HG03159 (cell line): ENCODE results near the gene IKZF2.

Experiments
- ATAC-seq: cut with Tn5 transposase; IDR thresholded peaks from one replicate; pipeline ENCODE4 v1.9.1; 2021; ENCODE audit warnings: mild to moderate bottlenecking, moderate library complexity; ENCODE audit not compliant: unreplicated experiment

The IKZF2 gene

DNA sequence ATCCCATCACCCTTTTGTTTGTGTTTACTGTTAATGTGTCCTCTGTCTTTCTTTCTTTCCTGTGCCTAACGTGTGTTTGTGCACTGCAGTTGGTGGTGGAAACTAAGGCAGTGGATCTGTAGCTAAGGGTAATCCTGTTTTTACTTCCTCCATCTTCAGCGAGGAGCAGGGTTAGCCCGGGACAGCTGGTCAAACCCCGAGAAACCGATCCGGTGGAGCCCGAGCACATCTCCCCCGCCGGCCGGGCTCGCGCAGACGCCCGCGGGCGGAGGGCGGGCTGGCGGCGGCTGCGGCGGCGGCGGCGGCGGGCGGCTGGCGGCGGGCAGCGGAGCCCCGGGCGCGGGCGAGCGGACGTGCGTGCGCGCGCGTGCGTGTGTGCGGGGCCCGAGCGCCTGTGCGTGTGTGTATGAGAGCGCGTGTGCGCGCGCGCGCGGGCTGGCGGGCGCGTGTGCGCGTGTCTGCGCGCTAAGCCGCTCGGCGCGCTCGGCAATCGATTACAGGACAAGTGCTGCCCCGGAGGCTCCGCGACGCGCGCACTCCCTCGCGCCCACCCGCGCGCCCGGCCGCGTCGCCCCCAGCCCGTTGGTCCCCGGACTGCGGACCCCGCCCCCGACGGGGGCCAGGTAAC is at the start of gene IKZF2:
Gene IKZF2 (minus strand): TSS at position 176 of the 628 bp plus-strand sequence. CDS start 2,983 bp downstream, outside the sequence.
- ATAC-seq, result peak; percentile 68

DNA sequence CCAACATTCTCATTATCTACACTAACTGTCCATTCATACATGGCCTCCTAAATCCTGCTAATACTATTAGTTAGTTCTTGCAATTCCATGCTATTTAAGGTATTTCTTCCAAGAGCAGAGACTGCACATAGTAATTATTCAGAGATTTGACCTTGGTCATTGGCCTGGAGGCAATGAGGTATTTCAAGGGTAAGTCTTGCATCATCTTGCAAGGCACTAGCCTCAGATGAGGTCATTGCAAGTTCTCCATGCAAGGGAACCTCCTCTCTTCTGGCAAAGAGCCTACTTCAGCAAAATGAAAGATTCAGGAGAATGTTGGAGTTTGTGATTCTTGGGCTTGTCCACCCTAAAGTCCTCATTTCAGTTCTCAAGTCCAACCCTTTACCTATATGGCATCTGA is 48.5 kb upstream of the IKZF2 start:
- ATAC-seq, result no peak

DNA sequence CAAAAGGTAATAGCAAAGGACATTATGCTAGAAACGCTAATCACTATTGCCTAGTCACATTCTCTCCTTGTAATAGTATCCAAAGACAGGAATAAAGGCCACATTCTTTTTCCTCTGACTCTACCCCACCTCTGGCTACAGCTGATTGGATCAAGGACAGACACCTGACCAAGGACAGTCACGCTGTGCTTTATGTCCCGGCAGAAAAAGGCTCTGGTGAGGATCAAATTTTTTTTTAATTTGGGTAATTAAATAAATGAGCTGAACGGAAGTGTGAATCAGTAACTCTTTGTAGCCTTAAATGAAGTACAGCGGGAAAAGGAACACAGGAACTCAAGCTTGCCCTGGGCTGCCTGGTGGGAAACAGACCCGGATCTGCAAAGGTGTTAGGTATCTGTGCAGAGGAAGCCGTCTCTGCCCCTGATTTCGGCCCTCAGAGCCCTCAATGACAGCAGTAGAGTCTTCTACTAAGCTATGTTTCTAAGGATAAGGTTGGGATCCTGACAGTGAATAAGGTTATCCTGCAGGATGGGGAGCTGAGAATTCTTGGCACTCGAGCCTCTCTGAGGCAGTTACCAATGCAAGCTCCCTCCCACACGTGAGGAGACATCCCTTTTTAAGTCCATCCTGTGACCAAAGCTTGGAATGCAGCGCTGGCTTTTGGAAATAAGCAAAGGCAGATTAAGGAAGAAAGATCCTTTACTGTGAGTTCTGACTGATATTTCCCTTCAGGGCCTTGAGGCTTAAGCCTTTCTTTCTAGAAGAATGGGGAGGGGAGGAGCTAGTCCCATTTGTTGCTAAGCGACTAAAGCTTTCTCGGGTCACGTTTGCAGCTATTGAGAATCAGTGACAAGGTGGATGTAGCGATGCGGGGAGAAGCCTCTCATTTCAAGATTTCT is 37.8 kb upstream of the IKZF2 start:
- ATAC-seq, result no peak

DNA sequence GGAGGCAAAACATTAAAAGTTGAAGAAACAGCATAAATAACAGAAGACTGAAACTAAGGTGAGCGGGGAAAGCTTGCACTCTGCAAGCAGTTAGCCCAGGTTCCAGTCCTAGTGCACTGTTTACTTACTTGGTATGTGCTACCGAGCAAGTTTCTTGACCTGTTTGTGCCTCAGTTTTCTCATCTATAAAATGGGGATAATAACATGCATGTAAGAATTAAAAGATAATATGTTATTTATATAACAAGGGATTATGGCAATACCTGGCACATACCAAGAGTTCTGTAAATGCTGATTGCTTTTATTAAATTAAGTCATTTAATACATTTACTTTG is 37.1 kb upstream of the IKZF2 start:
- ATAC-seq, result no peak

DNA sequence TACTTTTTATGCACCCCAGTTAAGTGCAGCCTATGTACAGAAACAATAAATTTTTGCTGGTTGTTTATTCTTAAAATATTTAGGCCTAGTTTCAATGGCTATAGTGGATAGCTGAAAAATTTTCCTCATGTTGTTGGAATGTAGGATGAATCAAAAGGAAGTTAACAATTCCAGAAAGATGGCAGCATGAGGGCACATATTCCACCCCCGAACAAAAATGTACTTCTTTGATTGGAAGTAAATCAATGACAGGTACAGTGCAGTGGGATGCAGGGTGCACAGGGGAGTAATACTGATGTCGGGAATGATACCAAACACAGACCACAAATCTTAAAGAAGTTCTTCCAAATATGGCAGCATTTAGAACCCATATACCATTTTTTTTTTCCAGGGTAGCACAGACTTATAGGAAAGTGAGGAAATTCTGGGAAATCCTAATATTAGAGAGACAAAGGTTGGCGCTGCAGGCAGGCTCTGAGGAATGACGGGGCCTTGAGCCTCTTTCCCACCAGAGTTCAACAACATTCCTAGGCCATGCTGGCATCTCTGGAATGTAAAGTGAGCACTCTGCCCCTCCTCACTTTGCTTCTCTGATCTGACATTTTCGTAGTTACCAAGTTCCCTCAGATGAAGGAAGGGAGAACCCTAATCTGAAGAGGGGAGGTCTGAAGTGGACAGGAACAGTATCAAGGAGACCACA is 36.6 kb upstream of the IKZF2 start:
- ATAC-seq, result no peak

DNA sequence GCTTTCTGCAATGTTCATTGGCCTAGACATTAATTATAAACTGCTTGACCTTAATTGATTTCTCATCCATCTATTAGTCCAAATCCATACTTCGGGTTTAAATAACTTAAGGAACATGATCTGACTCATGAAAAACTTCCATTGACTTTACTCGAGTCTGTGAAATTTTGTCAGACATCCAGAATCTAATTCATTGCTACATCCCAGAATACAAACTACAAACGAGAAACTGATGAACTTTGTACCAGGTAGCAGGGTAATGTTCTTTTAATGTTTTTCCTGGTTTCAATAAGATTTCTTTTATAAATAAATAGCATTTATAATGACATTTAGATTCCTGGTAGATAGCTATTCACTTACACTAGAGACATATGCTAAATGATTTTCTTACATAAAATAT is 36.0 kb upstream of the IKZF2 start:
- no peak for ATAC-seq

DNA sequence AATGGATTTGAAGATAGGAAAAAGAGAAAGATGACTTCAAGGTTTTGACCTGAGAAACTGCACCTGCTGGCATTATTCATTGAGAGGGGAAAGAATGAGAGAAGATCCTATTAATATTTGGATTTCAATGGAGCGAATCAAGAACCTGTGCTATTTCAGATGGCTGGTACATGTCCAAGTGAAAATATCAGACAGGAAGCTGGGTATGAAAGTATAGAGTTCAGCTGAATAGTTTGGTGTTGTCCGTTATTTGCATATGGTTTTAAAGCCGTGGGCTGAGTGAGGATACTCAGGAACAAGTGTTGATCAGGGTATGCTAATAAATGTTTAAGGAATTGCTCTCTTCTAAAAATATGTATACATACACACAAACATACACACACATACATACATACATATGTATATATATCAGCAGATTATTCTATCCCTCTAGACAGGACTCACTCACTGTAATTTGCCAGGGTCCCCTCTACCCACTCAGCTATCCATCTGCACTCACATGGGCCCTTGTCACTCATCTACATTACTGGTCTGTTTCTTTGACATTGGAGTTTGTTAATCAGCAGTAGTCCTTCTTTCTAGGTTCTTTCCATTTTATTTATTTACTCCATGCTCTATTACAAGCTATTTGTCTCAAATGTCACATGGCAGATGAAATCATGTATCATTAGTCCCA is 33.9 kb upstream of the IKZF2 start:
- ATAC-seq, result peak; percentile 97

DNA sequence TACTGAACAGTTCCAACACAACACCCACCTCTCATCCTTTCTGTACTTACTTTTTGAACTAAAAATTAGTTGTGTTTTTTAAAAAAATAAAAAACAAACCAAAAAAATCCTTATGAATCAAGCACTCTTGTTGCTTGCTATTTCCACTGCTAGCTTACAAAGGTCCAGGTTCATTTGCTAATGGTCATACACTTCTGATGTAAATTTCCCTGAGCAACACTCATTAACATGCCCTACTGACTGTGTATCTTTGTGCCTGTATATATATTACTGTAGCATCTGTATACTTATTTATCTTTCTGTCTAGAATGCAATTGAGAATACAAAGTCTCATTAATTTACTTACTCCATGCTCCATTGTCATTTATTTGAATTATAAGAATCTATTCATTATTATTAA is 30.3 kb upstream of the IKZF2 start:
- ATAC-seq, result no peak

DNA sequence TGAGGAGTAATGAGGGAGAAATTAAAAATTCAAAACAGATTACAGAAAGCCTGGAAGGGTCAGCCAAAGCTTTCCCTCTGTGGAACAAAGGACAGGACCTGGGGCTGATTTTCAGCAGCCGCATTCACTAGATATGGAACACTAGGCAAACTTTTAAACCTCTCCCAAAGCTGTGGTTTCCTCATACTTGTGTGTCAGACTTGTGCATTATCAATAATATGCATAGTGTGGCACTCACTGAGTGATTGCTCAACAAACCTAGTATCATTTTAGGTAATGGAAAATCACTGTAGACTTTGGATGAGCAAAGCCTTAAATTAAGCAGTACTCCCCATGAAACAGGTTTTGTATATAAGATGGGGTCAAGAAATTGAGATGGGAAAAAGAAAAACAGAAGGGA is 26.3 kb upstream of the IKZF2 start:
- no peak for ATAC-seq

DNA sequence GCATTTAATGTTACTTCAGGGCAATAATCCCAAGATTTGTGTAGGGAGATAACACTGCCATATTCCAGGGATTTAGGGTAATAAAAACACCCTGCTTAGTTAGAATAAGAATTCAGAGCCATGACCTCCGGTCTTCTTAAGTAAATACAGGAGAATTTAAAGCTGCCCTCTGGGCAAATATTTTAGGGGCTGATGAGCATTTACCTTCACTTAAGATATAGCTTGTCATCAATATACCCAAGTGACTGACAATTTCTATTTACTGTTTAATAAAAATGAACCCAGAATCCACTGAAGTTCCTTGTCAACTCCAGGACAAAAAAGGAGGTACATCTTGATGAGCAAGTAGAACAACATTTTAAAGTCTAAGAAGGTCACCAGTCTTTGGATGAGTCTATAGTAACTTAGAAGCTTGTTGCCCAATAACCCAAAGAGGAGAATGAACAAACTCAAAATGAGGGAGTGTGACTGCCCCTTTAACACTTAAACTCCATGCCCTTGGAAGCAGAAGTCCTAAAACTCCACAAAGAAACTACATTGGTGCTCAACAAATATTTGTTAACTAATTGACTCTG is 24.3 kb upstream of the IKZF2 start:
- ATAC-seq, result no peak

DNA sequence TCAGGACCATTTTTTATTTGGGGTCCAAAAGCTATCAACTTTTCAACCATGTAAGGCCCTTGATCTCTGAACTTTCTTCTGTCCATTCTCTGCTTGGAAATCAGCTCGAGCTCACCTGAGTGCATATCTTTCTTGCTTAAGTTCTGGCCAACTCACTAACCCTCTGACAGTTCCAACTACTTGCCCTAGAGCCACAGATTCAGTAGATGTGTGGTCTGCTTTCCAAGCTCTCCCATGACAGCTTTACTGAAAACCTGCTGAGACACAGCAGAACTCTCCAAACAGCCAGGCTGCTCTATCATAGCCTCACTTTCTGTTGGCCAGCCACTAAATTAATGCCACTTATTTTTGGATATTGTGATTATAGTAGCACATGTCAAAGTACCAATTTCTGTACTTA is 21.2 kb upstream of the IKZF2 start:
- no peak for ATAC-seq

DNA sequence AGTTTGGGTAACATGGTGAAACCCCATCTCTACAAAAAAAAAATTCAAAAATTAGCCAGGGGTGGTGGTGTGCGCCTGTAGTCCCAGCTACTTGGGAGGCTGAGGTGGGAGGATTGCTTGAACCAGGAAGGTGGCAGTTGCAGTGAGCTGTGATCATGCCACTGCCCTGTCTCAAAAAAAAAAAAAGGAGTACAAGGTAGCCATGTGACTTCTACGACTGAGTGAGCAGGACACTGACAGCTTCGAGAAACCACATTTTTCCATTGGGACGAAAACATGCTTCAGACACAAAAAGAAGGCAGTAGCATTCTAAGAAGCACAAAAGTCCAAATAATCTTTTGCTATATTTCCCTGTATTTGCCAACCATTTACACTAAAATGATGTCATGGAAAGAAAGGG is 19.7 kb upstream of the IKZF2 start:
- ATAC-seq, result no peak

DNA sequence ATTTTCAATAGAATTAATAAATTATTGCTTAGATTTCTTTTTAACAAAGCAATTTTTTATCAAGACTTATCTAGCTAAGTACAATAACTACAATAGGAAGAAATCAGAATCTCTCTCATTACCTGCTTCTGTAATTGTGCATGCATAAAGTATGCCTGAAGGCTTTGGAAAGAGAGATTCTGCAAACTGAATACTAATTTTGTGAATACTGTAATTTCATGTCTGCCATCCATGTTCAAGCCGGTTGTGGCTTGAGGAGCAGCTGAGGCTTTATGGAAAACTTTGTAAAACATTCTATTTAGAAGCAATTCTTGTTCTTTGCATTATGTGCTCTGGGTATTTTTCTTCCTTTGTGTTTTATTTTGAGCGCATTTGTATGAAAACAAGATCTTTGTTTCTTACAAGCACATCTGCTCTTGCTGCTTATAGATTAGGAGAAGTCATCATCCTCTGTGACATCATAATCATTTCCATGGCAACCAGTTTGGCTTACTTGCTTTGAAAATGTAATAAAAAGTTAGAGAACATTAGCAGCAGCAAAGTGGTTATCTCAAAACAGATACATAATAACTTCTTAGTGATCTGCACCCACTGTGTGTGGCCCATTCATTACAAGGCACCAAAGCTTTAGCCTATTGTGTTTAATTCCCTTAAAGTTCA is 16.0 kb upstream of the IKZF2 start:
- ATAC-seq, result no peak

DNA sequence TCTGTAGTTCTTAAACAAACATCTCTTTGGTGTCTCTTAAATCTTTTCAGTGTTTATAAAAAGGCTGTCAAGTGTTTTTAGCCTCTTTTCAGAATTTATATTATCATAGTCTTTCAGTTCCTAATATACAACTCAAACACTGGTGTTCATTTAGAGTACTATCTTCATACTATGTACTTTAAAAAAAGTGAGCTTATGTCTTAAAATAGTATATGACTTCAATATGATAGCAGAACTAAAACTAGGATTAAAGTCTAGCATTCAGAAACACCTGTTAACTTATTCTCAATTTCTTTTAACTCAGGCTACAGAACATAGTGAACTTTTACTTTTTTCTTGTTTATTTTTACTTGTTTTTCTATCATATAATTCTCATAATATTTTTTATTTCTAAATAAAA is 14.7 kb upstream of the IKZF2 start:
- peak; percentile 98 for ATAC-seq

DNA sequence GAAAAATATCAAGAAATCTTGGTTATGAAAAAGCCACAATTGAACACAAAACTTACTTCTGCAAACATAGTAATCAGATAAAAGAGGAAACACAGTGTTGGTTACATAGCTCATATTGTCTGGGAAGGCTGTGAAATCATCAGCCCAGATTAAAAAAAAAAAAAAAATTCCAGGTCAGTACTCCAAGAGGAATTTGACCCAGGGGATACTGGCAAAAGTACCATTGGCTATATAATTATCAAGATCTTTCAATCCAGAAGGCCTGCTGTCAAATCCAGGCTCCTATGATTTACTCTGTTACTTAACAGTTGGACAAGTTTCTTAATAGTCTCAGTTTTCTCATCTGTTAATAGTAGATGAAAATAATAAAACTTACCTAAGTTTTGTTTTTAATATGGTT is 12.9 kb upstream of the IKZF2 start:
- ATAC-seq, result no peak

DNA sequence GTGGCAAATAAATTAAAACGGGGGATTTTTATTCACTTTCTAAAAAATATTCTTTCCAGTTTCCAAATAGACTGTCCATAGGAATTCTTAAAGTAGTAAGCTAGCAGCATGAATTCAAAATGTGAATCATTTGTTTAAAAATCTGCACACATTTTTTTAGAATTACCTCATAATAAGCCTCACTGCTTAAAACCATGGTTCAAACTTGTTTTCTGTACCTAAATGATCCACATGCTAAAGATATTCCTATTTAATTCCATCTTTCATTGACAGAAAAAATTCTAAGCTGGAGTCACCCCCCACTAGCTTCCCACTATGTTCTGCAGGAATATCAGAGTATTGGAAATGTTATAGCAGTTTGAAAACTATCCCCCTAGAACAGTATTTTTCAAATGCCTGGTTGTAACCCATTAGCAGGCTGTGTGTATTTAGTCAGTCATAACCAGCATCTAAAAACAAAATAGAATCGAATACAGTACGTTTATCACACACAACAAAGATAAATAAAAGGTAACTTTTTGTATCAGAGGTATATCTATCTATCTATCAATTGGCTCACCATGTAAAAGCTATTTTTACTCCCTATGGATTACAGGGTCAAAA is 11.2 kb upstream of the IKZF2 start:
- no peak for ATAC-seq

DNA sequence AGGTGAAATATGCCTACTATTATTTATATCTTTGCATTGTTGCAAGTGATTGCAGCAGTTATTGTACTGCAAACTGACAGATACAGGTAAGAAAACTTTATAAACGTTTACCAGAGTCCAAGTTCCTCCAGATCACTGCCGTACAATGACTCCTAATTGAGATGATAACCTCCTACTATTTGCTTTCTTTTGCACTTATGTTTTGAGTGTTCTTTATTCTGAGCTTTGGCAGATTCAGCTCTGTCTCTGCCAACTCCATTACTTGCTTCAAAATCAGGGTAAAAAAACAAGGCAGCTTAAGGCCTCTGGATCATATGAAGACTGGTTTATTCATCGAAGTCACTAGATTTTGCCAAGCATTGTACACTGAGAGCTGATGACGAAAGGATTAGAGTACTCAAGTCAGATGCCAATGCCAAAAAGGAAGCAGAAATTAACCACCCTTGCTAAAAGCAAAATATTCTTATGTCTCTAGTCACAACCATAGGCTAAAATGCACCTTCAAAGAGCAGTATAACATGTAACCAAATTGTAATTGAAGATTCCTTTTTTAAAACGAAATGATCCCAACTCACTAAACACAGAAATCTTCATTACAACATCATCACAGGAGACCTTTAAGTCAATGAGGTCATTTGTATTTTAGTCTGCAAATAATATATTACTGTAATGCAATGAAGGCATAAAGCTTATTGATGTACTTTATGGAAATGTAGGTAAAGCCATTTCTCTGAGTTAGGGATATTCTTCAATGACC is 10.5 kb upstream of the IKZF2 start:
- ATAC-seq, result no peak

DNA sequence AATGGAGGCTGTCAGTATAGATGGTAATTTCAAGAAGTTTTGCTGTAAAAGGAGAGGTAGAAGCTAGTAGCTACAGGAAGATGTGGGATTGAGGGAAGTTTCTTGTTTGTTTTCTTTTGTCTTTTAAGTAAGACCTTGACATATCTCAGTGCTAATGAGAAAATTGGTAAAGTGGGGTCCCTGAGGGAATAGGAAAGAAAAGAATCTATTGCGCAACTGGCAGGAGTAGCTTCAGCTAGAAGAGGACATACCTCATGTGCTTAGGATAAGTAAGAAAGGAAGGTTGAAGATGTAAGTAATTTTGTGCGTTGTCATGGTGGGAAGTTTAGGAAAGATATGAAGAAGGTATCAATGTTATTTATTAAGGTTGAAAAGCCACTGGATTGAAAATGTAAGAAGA is 8.4 kb upstream of the IKZF2 start:
- no peak for ATAC-seq

DNA sequence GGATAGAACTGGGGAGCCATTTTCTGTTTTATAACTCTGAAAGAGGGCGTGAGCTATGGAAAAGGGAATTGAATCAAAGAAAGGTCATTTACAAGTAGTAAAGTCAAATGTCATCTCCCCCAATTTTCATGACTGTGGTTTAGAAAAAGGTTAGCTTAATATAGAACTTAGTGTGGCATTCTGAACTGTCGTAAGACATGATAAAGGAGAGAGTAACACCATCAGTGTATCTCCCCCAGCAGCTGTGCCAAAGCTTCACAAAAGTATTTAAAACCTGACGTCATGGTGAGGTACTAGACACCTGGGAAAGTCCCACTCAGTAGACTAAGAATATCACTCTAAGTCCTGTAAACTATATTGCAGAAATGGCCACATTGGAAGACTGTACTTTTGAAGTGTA is 5.8 kb upstream of the IKZF2 start:
- peak; percentile 75 for ATAC-seq
